ENCODE data around the gene RBBP8NL.

Gene RBBP8NL

GRCh38 chr20:62393830-62394229 lies 33.5 kb downstream of the RBBP8NL start:
- Histone ChIP-seq H3K27me3 (ENCODE audit: insufficient read depth, low read length, poor library complexity) (no peaks in the 10 kb centered on the region), H3K79me2 (ENCODE audit: insufficient read depth, low read length) (peaks cover 10% of the 10 kb centered on the region), H3K27ac (ENCODE audit: low read length) (no peak overlapping the region), H3K9ac (ENCODE audit: low read depth, low read length) (no peak overlapping the region), H3K4me3 (ENCODE audit: low read depth in 1 of 2, low read length in 2 of 2) (no peak overlapping the region), H3K4me2 (ENCODE audit: insufficient read depth, low read length) (no peak overlapping the region), H3K9me3 (ENCODE audit: insufficient read depth, low read length, severe bottlenecking) (no peaks in the 10 kb centered on the region), H3K4me1 (ENCODE audit: insufficient read depth, low read length) (peaks cover 9% of the 10 kb centered on the region), H2AFZ (ENCODE audit: low read depth, low read length) (no peak overlapping the region), H4K20me1 (ENCODE audit: insufficient read depth, low read length) (peaks cover 42% of the 10 kb centered on the region), H3K36me3 (ENCODE audit: insufficient read depth, low read length) (peaks cover 53% of the 10 kb centered on the region)
- no peak for TF ChIP-seq CTCF (IDR thresholded peaks at IDR 0.05; ENCODE audit: borderline replicate concordance, extremely low read depth, low read length, poor library complexity, severe bottlenecking)
- TF ChIP-seq EZH2 (IDR thresholded peaks at IDR 0.05; ENCODE audit: borderline replicate concordance, low read depth, low read length, severe bottlenecking), result no peak
- no peak for ATAC-seq (ENCODE audit: insufficient read depth, low read depth)
- DNase-seq, result no peak

GRCh38 chr20:62393335-62393665 lies 34.0 kb downstream of the RBBP8NL start:
- H3K27me3 ChIP-seq (ENCODE audit: insufficient read depth, low read length, poor library complexity), result no peaks in the 10 kb centered on the region
- TF ChIP-seq CTCF (IDR thresholded peaks at IDR 0.05; ENCODE audit: borderline replicate concordance, extremely low read depth, low read length, poor library complexity, severe bottlenecking), result no peak
- no peak for TF ChIP-seq EZH2 (IDR thresholded peaks at IDR 0.05; ENCODE audit: borderline replicate concordance, low read depth, low read length, severe bottlenecking)
- H3K36me3 ChIP-seq (ENCODE audit: insufficient read depth, low read length), result peaks cover 58% of the 10 kb centered on the region
- no peak overlapping the region for H3K27ac ChIP-seq (ENCODE audit: low read length)
- H3K4me2 ChIP-seq (ENCODE audit: insufficient read depth, low read length), result no peak overlapping the region
- H3K9me3 ChIP-seq (ENCODE audit: insufficient read depth, low read length, severe bottlenecking), result no peaks in the 10 kb centered on the region
- H3K9ac ChIP-seq (ENCODE audit: low read depth, low read length), result no peak overlapping the region
- peaks cover 14% of the 10 kb centered on the region for H3K4me1 ChIP-seq (ENCODE audit: insufficient read depth, low read length)
- ATAC-seq (ENCODE audit: insufficient read depth, low read depth), result no peak
- H3K4me3 ChIP-seq (ENCODE audit: low read depth in 1 of 2, low read length in 2 of 2), result no peak overlapping the region
- no peak for DNase-seq
- H3K79me2 ChIP-seq (ENCODE audit: insufficient read depth, low read length), result peaks cover 15% of the 10 kb centered on the region
- no peak overlapping the region for H2AFZ ChIP-seq (ENCODE audit: low read depth, low read length)
- H4K20me1 ChIP-seq (ENCODE audit: insufficient read depth, low read length), result peaks cover 47% of the 10 kb centered on the region

- H3K27me3 ChIP-seq (ENCODE audit: insufficient read depth, low read length, poor library complexity), result no peaks in the 10 kb centered on the region
- peaks cover 61% of the 10 kb centered on the region for H3K36me3 ChIP-seq (ENCODE audit: insufficient read depth, low read length)
- H3K9me3 ChIP-seq (ENCODE audit: insufficient read depth, low read length, severe bottlenecking), result no peaks in the 10 kb centered on the region
- H3K27ac ChIP-seq (ENCODE audit: low read length), result no peak overlapping the region
- TF ChIP-seq CTCF (IDR thresholded peaks at IDR 0.05; ENCODE audit: borderline replicate concordance, extremely low read depth, low read length, poor library complexity, severe bottlenecking), result no peak
- TF ChIP-seq EZH2 (IDR thresholded peaks at IDR 0.05; ENCODE audit: borderline replicate concordance, low read depth, low read length, severe bottlenecking), result no peak
- H3K79me2 ChIP-seq (ENCODE audit: insufficient read depth, low read length), result peaks cover 20% of the 10 kb centered on the region
- H3K9ac ChIP-seq (ENCODE audit: low read depth, low read length), result no peak overlapping the region
- H2AFZ ChIP-seq (ENCODE audit: low read depth, low read length), result no peak overlapping the region
- peaks cover 19% of the 10 kb centered on the region for H3K4me1 ChIP-seq (ENCODE audit: insufficient read depth, low read length)
- H3K4me2 ChIP-seq (ENCODE audit: insufficient read depth, low read length), result no peak overlapping the region
- H3K4me3 ChIP-seq (ENCODE audit: low read depth in 1 of 2, low read length in 2 of 2), result no peak overlapping the region
- H4K20me1 ChIP-seq (ENCODE audit: insufficient read depth, low read length), result peaks cover 53% of the 10 kb centered on the region
- ATAC-seq (ENCODE audit: insufficient read depth, low read depth) (0 out of 3 replicates have a peak, but pooled peaks have one; percentile 3), DNase-seq (no peak)
Measured at GRCh38 chr20:62392621-62393334, 34.6 kb downstream of the RBBP8NL start.

Data from DND-41 (cell line).